ENCODE measurements around the gene KLLN. TPM values are rescaled to one million over a fixed set of nuclear protein-coding genes. Genes with fewer than 3 reads are reported as not detected.
"Not testable (repeated sequence)": the region's sequence is repeated elsewhere in the genome, so short reads cannot be mapped to it uniquely, and the experiment has no call there.

Gene KLLN
- total RNA-seq, 4 donors from 2014 or later: 0.62 to 1.3 TPM; not detected in 2

- DNase-seq: peak; percentile 82 to 87
- intact Hi-C loops (cut with DNase I; ENCODE audit: low total_unique reads): no loop called here
- Histone ChIP-seq H3K4me1 (no peaks in the 10 kb centered on the region), H3K4me3 (peak overlapping the region; percentile 81 to 96), H3K27ac (peak overlapping the region; percentile 98 to 100), H3K27me3 (no peaks in the 10 kb centered on the region), H3K9me3 (no peaks in the 10 kb centered on the region), H3K36me3 (no peaks in the 10 kb centered on the region)
- TF ChIP-seq CTCF (IDR thresholded peaks at IDR 0.05): peak in 3 of 4 experiments; percentile 7 to 10 (median 7)
- no peak for TF ChIP-seq POLR2A (IDR thresholded peaks at IDR 0.05)
Measured at GRCh38 chr10:87861566-87861952, 1.8 kb downstream of the KLLN start.

GRCh38 chr10:87860816-87861403 lies 2.4 kb downstream of the KLLN start:
- DNase-seq: no peak
- Histone ChIP-seq H3K9me3 (no peaks in the 10 kb centered on the region), H3K27me3 (no peaks in the 10 kb centered on the region), H3K4me1 (no peaks in the 10 kb centered on the region), H3K36me3 (no peaks in the 10 kb centered on the region), H3K4me3 (no peak overlapping the region), H3K27ac (peak overlapping the region; percentile 98 to 100)
- intact Hi-C loops (cut with DNase I; ENCODE audit: low total_unique reads): no loop called here
- TF ChIP-seq CTCF (IDR thresholded peaks at IDR 0.05): no peak
- TF ChIP-seq POLR2A (IDR thresholded peaks at IDR 0.05): no peak

GRCh38 chr10:87860156-87860795 lies 3.1 kb downstream of the KLLN start:
- Histone ChIP-seq H3K36me3 (no peaks in the 10 kb centered on the region), H3K27ac (peak overlapping the region; percentile 98 to 100), H3K27me3 (no peaks in the 10 kb centered on the region), H3K4me1 (no peaks in the 10 kb centered on the region), H3K9me3 (no peaks in the 10 kb centered on the region), H3K4me3 (no peak overlapping the region)
- intact Hi-C loops (cut with DNase I; ENCODE audit: low total_unique reads): no loop called here
- TF ChIP-seq CTCF (IDR thresholded peaks at IDR 0.05): peak in 3 of 4 experiments; percentile 24 to 51 (median 45)
- no peak for TF ChIP-seq POLR2A (IDR thresholded peaks at IDR 0.05)
- DNase-seq: no peak

GRCh38 chr10:87855665-87856064 lies 7.7 kb downstream of the KLLN start:
- not testable (repeated sequence) for H3K9me3 ChIP-seq, H3K4me3 ChIP-seq, H3K27me3 ChIP-seq, H3K36me3 ChIP-seq, DNase-seq, H3K27ac ChIP-seq, H3K4me1 ChIP-seq
- intact Hi-C loops (cut with DNase I; ENCODE audit: low total_unique reads): loop anchor here (10.0 kb wide), 1 partner anchor 699 kb away; no protein-coding TSS in a partner anchor

- intact Hi-C loops (cut with DNase I; ENCODE audit: low total_unique reads): loop anchor here (10.0 kb wide), 1 partner anchor 700 kb away; no protein-coding TSS in a partner anchor
- H3K4me1 ChIP-seq, H3K27ac ChIP-seq, H3K27me3 ChIP-seq, H3K4me3 ChIP-seq, H3K9me3 ChIP-seq, H3K36me3 ChIP-seq, DNase-seq: not testable (repeated sequence)
Measured at GRCh38 chr10:87855247-87855646, 8.1 kb downstream of the KLLN start.

GRCh38 chr10:87852089-87852488 lies 11.2 kb downstream of the KLLN start:
- intact Hi-C loops (cut with DNase I; ENCODE audit: low total_unique reads): loop anchor here (10.0 kb wide), 1 partner anchor 703 kb away; no protein-coding TSS in a partner anchor
- no peak for DNase-seq
- Histone ChIP-seq H3K36me3 (no peaks in the 10 kb centered on the region), H3K27me3 (no peaks in the 10 kb centered on the region), H3K4me1 (no peaks in the 10 kb centered on the region), H3K4me3 (no peak overlapping the region), H3K9me3 (no peaks in the 10 kb centered on the region), H3K27ac (no peak overlapping the region)
- TF ChIP-seq POLR2A (IDR thresholded peaks at IDR 0.05) (no peak), CTCF (IDR thresholded peaks at IDR 0.05) (no peak)

Measured in uterus (tissue), 4 donors.